ENCODE results near the gene PLEKHH2.

Gene PLEKHH2

DNA sequence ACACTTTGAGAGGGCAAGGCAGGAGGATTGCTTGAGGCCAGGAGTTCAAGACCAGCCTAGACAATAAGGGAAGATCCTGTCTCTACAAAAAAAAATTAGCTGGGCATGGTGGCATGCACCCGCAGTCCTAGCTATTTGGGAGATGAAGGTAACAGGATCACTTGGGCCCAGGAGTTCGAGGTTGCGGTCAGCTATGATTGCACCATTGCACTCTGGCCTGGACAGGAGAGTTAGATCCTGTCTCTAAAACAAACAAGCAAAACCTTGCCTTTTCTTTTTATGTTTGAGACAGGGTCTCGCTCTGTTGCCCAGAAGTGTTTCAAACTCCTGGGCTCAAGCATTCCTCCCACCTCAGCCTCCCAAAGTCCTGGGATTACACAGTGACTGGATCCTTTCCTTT lies 26.7 kb upstream of the PLEKHH2 start:
- no peak overlapping the region for H3K27ac ChIP-seq (replicated peaks)
- TF ChIP-seq, protein P1, sequence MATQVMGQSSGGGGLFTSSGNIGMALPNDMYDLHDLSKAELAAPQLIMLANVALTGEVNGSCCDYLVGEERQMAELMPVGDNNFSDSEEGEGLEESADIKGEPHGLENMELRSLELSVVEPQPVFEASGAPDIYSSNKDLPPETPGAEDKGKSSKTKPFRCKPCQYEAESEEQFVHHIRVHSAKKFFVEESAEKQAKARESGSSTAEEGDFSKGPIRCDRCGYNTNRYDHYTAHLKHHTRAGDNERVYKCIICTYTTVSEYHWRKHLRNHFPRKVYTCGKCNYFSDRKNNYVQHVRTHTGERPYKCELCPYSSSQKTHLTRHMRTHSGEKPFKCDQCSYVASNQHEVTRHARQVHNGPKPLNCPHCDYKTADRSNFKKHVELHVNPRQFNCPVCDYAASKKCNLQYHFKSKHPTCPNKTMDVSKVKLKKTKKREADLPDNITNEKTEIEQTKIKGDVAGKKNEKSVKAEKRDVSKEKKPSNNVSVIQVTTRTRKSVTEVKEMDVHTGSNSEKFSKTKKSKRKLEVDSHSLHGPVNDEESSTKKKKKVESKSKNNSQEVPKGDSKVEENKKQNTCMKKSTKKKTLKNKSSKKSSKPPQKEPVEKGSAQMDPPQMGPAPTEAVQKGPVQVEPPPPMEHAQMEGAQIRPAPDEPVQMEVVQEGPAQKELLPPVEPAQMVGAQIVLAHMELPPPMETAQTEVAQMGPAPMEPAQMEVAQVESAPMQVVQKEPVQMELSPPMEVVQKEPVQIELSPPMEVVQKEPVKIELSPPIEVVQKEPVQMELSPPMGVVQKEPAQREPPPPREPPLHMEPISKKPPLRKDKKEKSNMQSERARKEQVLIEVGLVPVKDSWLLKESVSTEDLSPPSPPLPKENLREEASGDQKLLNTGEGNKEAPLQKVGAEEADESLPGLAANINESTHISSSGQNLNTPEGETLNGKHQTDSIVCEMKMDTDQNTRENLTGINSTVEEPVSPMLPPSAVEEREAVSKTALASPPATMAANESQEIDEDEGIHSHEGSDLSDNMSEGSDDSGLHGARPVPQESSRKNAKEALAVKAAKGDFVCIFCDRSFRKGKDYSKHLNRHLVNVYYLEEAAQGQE (IDR thresholded peaks at IDR 0.05; ENCODE audit: insufficient replicate concordance, low read depth), result no peak
- TF ChIP-seq GABPA (IDR thresholded peaks at IDR 0.05; ENCODE audit: low read depth) (no peak), SPI1 (IDR thresholded peaks at IDR 0.05; ENCODE audit: borderline replicate concordance, low read depth) (no peak), POLR2AphosphoS5 (IDR thresholded peaks at IDR 0.05; ENCODE audit: low read depth) (no peak)
- TF ChIP-seq, protein P2, sequence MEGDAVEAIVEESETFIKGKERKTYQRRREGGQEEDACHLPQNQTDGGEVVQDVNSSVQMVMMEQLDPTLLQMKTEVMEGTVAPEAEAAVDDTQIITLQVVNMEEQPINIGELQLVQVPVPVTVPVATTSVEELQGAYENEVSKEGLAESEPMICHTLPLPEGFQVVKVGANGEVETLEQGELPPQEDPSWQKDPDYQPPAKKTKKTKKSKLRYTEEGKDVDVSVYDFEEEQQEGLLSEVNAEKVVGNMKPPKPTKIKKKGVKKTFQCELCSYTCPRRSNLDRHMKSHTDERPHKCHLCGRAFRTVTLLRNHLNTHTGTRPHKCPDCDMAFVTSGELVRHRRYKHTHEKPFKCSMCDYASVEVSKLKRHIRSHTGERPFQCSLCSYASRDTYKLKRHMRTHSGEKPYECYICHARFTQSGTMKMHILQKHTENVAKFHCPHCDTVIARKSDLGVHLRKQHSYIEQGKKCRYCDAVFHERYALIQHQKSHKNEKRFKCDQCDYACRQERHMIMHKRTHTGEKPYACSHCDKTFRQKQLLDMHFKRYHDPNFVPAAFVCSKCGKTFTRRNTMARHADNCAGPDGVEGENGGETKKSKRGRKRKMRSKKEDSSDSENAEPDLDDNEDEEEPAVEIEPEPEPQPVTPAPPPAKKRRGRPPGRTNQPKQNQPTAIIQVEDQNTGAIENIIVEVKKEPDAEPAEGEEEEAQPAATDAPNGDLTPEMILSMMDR (IDR thresholded peaks at IDR 0.05; ENCODE audit: insufficient read depth, low read length), result no peak
- no peak for DNase-seq (ENCODE audit: low read depth in 1 of 2, low spot score in 1 of 2)
- H3K4me3 ChIP-seq (replicated peaks; ENCODE audit: insufficient read depth, low read length), result no peak overlapping the region
- H3K27me3 ChIP-seq (ENCODE audit: insufficient read depth, poor library complexity, severe bottlenecking), result no peaks in the 10 kb centered on the region

DNA sequence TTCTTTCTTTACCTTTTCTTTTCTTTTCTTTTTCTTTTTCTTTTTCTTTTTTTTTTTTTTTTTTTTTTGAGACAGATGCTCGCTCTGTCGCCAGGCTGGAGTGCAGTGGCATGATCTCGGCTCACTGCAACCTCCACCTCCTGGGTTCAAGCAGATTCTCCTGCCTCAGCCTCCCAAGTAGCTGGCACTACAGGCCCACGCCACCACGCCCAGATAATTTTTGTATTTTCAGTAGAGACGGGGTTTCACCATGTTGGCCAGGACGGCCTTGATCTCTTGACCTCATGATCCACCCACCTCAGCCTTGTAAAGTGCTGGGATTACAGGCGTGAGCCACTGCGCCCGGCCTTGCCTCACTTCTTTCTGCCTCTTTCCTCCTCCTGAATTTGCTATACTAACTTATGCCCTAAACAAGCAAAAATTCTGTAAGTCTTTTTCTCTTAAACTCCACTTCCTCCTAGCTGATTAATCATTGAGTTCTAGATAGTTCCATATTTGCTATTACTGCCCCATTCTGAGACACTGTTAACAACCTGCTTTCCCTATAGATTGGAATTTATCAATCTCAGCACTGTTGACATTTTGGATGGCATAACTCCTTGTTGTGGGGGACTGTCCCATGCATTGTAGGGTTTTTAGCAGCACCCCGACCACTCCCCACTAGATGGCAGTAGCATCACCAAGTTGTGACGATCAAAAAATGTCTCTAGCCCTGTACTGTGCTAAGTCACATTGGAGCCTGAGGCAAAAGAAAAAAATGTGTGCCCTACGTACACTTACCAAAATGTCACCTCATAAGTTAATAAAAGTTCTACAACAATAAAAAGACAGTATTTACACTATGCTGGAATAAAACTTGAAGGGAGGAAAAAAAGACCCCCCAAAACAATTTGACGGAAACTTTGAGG lies 24.8 kb upstream of the PLEKHH2 start:
- TF ChIP-seq, protein P2 (IDR thresholded peaks at IDR 0.05; ENCODE audit: insufficient read depth, low read length), result peak; percentile 79
- no peak for TF ChIP-seq SPI1 (IDR thresholded peaks at IDR 0.05; ENCODE audit: borderline replicate concordance, low read depth)
- DNase-seq (ENCODE audit: low read depth in 1 of 2, low spot score in 1 of 2), result peak; percentile 59 to 74
- no peak overlapping the region for H3K27ac ChIP-seq (replicated peaks)
- no peak overlapping the region for H3K4me3 ChIP-seq (replicated peaks; ENCODE audit: insufficient read depth, low read length)
- H3K27me3 ChIP-seq (ENCODE audit: insufficient read depth, poor library complexity, severe bottlenecking), result no peaks in the 10 kb centered on the region

DNA sequence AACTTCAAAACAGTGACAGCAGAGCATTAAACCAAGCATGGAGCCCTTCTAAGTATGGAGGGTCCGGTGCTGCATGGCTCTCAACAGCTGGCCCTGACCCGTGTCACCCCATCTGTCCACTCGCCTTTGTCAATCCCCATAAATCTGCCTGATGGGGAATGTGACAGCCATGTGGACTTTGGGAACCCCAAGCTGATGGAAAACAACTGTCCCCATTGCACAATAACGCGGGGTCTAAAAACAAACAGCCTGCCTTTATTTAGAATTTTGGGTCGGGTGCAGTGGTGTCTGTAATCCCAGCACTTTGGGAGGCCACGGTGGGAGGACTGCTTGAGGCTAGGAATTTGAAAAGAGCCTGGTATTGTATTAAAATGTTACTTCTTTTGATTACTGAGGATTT lies 24.1 kb upstream of the PLEKHH2 start:
- Histone ChIP-seq H3K27me3 (ENCODE audit: insufficient read depth, poor library complexity, severe bottlenecking) (no peaks in the 10 kb centered on the region), H3K4me3 (replicated peaks; ENCODE audit: insufficient read depth, low read length) (no peak overlapping the region), H3K27ac (replicated peaks) (no peak overlapping the region)
- TF ChIP-seq, protein P2 (IDR thresholded peaks at IDR 0.05; ENCODE audit: insufficient read depth, low read length), result no peak
- TF ChIP-seq POLR2AphosphoS5 (IDR thresholded peaks at IDR 0.05; ENCODE audit: low read depth) (no peak), SPI1 (IDR thresholded peaks at IDR 0.05; ENCODE audit: borderline replicate concordance, low read depth) (no peak), GABPA (IDR thresholded peaks at IDR 0.05; ENCODE audit: low read depth) (no peak)
- TF ChIP-seq, protein P1 (IDR thresholded peaks at IDR 0.05; ENCODE audit: insufficient replicate concordance, low read depth), result no peak
- DNase-seq (ENCODE audit: low read depth in 1 of 2, low spot score in 1 of 2), result no peak

Data from HL-60 (cell line).